A673 (cell line): ENCODE measurements around the gene ATP8B1. TPM values are rescaled to one million over a fixed set of nuclear protein-coding genes. Genes with fewer than 3 reads are reported as not detected.

Experiments used
- BruUV-seq: library from RNA; stranded (reverse); fragments of 400-500 nt; replicated peaks from 2 replicates; lab custom pipeline; 2021; lab: Mats Ljungman, UMichigan
- CTCF ChIA-PET: fragments of 300-600 bp; sonication (Branson Sonifier 250); formaldehyde crosslinking; loops from one replicate; lab custom pipeline; 2022; ENCODE audit warnings: antibody characterized with exemption; lab: Charles Lee
- POLR2A ChIA-PET: fragments of 300-600 bp; sonication (Branson Sonifier 250); formaldehyde crosslinking; loops from one replicate; lab custom pipeline; 2022; ENCODE audit warnings: antibody characterized with exemption; ENCODE audit not compliant: low non-redundant PET; lab: Charles Lee
- DNase-seq: peaks from one replicate; pipeline ENCODE4 v3.0.0-alpha.2; 2015; ENCODE audit warnings: low spot score
- H3K27ac ChIP-seq: fragments of 200-600 bp; sonication (generic); 2 replicates; pipeline ENCODE4 v1.5.1; 2016; ENCODE audit warnings: mixed run types, low read depth, mild to moderate bottlenecking, mixed read lengths, antibody characterized with exemption, low read length; ENCODE audit not compliant: poor library complexity, severe bottlenecking
- H3K27me3 ChIP-seq: fragments of 200-600 bp; sonication (generic); replicated peaks from 2 replicates; pipeline ENCODE4 v1.6.1; 2017; ENCODE audit warnings: mixed run types, low read depth, mild to moderate bottlenecking, mixed read lengths, antibody characterized with exemption, low read length; ENCODE audit not compliant: insufficient read depth, poor library complexity
- H3K36me3 ChIP-seq: fragments of 200-600 bp; sonication (generic); 2 replicates; pipeline ENCODE4 v1.6.1; 2016; ENCODE audit warnings: mixed run types, mild to moderate bottlenecking, mixed read lengths, antibody characterized with exemption, low read length; ENCODE audit not compliant: insufficient read depth, poor library complexity, severe bottlenecking
- H3K4me1 ChIP-seq: fragments of 200-600 bp; sonication (generic); 2 replicates; pipeline ENCODE4 v1.6.1; 2017; ENCODE audit warnings: mixed run types, mild to moderate bottlenecking, mixed read lengths, antibody characterized with exemption, low read length; ENCODE audit not compliant: insufficient read depth, poor library complexity, severe bottlenecking
- H3K4me3 ChIP-seq: fragments of 200-600 bp; sonication (generic); 2 replicates; pipeline ENCODE4 v1.5.1; 2016; ENCODE audit warnings: low read depth, mixed run types, mild to moderate bottlenecking, mixed read lengths, low read length; ENCODE audit not compliant: poor library complexity, severe bottlenecking
- H3K9me3 ChIP-seq: fragments of 200-600 bp; sonication (generic); 2 replicates; pipeline ENCODE4 v1.6.1; 2016; ENCODE audit warnings: mixed run types, low read depth, mild to moderate bottlenecking, mixed read lengths, antibody characterized with exemption, low read length; ENCODE audit not compliant: poor library complexity, severe bottlenecking
- CTCF ChIP-seq: fragments of 300-800, 200-600 bp; sonication (generic); conservative IDR thresholded peaks from 2 replicates; pipeline ENCODE4 v1.5.1; 2017; ENCODE audit warnings: low read depth, mild to moderate bottlenecking, antibody characterized with exemption, low read length, moderate library complexity, mixed read lengths
- EZH2 ChIP-seq: fragments of 200-600 bp; sonication (generic); IDR thresholded peaks from 2 replicates; pipeline ENCODE4 v1.6.1; 2017; ENCODE audit warnings: borderline replicate concordance, low read depth, mild to moderate bottlenecking, mixed read lengths, antibody characterized with exemption, low read length; ENCODE audit not compliant: poor library complexity, severe bottlenecking
- intact Hi-C: fragments of 100-400 bp; cut with micrococcal nuclease; formaldehyde crosslinking; loops from one replicate; pipeline ENCODE4 v1.10.0; 2022; ENCODE audit not compliant: unreplicated experiment
- total RNA-seq: library from RNA; stranded (reverse); gene quantifications from 2 replicates; pipeline ENCODE4 v1.2.3, GENCODE V29; 2021

The ATP8B1 gene
- total RNA-seq, 1 experiment from 2014 or later = 35.6 TPM

- ChIA-PET CTCF (no interaction called here), POLR2A (no interaction called here)
- no TSS peak for BruUV-seq
- Histone ChIP-seq H3K27me3 (no peaks in the 10 kb centered on the region), H3K4me1 (peaks cover 36% of the 10 kb centered on the region), H3K36me3 (peaks cover 4% of the 10 kb centered on the region), H3K27ac (no peak overlapping the region), H3K9me3 (no peaks in the 10 kb centered on the region), H3K4me3 (no peak overlapping the region)
- no peak for TF ChIP-seq EZH2
- no peak for TF ChIP-seq CTCF
- intact Hi-C loops = no loop called here
- no peak for DNase-seq
Measured at GRCh38 chr18:57755473-57756067, 47.5 kb downstream of the ATP8B1 start.

GRCh38 chr18:57754577-57755338 lies 48.4 kb downstream of the ATP8B1 start:
- Histone ChIP-seq H3K4me1 (peaks cover 42% of the 10 kb centered on the region), H3K9me3 (no peaks in the 10 kb centered on the region), H3K27ac (no peak overlapping the region), H3K4me3 (no peak overlapping the region), H3K27me3 (no peaks in the 10 kb centered on the region), H3K36me3 (peaks cover 4% of the 10 kb centered on the region)
- no peak for DNase-seq
- intact Hi-C loops = no loop called here
- no peak for TF ChIP-seq EZH2
- no TSS peak for BruUV-seq
- CTCF ChIA-PET = no interaction called here
- POLR2A ChIA-PET = no interaction called here

- intact Hi-C loops = no loop called here
- Histone ChIP-seq H3K27ac (peak overlapping the region; percentile 52), H3K27me3 (no peaks in the 10 kb centered on the region), H3K4me1 (peaks cover 59% of the 10 kb centered on the region), H3K36me3 (peaks cover 4% of the 10 kb centered on the region), H3K4me3 (no peak overlapping the region), H3K9me3 (no peaks in the 10 kb centered on the region)
- CTCF ChIA-PET = no interaction called here
- BruUV-seq = no TSS peak
- no peak for DNase-seq
- POLR2A ChIA-PET = no interaction called here
- TF ChIP-seq EZH2 (no peak), CTCF (no peak)
Measured at GRCh38 chr18:57753063-57753462, 50.1 kb downstream of the ATP8B1 start.

GRCh38 chr18:57749604-57749970 lies 53.5 kb downstream of the ATP8B1 start:
- DNase-seq = no peak
- no TSS peak for BruUV-seq
- Histone ChIP-seq H3K9me3 (no peaks in the 10 kb centered on the region), H3K27ac (peak overlapping the region; percentile 38), H3K27me3 (no peaks in the 10 kb centered on the region), H3K4me1 (peaks cover 51% of the 10 kb centered on the region), H3K36me3 (no peaks in the 10 kb centered on the region), H3K4me3 (no peak overlapping the region)
- intact Hi-C loops = no loop called here
- POLR2A ChIA-PET = no interaction called here
- no peak for TF ChIP-seq CTCF
- CTCF ChIA-PET = no interaction called here
